ENCODE data around the gene RBFOX1.

RBFOX1 gene

GRCh38 chr16:7615565-7615964, 282.9 kb downstream of the RBFOX1 start:
- DNase-seq: no peak

DNA sequence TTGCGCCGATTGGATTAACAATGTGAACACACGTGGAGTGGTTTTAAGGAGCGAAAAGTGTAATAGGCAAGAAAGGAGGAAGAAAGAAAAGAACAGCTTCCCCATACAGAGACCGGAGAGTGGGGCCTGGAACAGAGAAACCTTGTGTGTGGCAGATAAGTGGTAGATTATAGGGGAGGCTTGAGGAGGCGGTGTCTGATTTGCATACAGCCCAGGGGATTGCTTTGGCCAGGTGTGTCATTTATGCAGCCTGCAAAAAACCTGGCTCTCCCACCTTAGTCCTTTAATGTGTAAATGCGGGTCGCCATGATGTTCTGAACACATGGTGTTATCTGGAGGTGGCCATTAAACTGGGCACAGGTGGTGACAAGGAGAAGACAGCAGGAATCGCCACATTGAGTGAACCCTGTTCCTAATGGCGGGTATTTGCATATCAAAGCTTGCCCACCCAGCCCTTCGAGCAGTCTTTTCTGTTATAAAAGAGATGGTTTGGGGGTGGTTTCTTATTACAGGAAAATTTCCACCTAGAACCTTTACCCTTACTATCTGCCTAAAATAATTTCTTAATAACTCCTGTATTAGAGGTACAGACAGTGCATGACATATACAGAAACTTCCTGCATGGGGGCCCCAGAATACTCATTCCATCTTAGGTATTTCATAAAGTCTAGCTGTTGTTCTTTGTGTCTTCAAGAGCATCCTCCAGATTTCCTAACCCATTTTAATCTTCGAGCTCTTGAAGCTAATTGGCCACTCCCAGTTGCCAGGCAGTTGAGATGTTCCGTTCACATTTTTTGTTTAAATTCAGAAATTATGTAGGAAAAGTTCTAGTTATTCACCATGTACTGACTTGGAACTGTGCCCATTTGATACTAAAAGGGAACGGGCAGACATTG, 292.5 kb downstream of the RBFOX1 start:
- no peak for DNase-seq

- no peak for DNase-seq
These were observed 296.3 kb downstream of the RBFOX1 start for GRCh38 chr16:7628981-7629380.

- no peak for DNase-seq
These were observed 296.9 kb downstream of the RBFOX1 start for GRCh38 chr16:7629571-7629970.

DNA sequence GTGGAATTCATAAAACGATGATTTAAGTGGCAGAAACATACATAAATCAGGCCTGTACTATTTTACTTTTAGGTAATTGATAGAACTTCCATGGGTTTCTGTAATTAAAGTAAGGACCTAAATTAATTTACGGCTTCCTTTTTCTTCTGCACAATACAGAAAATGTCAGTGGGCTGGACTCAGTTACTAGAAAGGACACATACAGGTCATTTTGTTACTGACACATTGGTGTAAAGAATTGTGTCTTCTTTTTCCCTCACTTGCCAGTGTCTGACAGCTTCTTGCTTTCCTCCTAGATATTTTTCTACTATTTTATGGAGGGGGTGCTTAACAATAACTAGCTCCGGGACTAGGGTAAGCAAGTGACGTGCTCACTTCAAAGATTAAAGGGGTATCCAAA, 304.8 kb downstream of the RBFOX1 start:
- no peak for DNase-seq

GRCh38 chr16:7638306-7638705, 305.7 kb downstream of the RBFOX1 start:
- no peak for DNase-seq

GRCh38 chr16:7640334-7640733, 307.7 kb downstream of the RBFOX1 start:
- no peak for DNase-seq

DNA sequence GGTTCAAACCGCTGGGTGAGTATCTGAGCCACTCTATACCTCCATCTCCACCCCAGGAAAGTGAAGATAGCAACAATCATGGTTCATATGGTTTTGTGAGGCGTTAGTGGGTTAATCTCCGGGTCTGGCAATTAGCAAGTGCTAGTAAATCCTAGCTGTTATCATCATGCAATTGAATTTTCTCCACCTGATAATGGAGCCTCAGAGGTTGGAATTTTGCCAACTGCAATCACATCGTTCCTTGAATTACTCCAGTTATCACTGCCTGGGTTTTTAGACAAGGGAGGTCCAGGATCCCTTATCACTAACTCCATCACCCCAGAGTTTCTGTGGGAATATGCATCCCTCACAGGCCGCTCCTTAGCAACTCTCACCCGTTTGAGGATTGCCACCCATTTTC, 311.5 kb downstream of the RBFOX1 start:
- no peak for DNase-seq

DNA sequence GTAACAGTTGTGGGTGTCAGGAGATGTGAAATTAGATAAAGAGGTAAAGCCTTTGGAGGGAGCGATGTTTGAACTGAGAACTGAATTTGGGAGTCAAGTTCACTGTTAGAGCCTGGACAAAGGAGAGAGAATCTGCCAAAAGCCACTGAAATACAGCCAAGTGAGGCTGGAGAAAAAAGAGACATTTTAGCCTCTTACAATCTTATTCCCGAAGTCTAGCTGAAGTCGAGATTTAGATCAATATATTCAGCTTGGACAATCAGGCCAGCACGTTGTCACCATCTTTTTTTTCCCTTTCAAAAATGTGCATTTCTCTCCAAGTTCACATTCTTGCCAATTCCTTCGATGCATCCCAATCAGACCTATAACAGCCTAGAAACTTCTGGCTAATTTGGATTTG, 312.2 kb downstream of the RBFOX1 start:
- no peak for DNase-seq

- DNase-seq: no peak
These were observed 314.3 kb downstream of the RBFOX1 start for GRCh38 chr16:7646821-7647500.

- no peak for DNase-seq
These were observed 317.8 kb downstream of the RBFOX1 start for GRCh38 chr16:7650431-7650830.

- DNase-seq: no peak
These were observed 319.3 kb downstream of the RBFOX1 start for GRCh38 chr16:7651803-7652570.

DNA sequence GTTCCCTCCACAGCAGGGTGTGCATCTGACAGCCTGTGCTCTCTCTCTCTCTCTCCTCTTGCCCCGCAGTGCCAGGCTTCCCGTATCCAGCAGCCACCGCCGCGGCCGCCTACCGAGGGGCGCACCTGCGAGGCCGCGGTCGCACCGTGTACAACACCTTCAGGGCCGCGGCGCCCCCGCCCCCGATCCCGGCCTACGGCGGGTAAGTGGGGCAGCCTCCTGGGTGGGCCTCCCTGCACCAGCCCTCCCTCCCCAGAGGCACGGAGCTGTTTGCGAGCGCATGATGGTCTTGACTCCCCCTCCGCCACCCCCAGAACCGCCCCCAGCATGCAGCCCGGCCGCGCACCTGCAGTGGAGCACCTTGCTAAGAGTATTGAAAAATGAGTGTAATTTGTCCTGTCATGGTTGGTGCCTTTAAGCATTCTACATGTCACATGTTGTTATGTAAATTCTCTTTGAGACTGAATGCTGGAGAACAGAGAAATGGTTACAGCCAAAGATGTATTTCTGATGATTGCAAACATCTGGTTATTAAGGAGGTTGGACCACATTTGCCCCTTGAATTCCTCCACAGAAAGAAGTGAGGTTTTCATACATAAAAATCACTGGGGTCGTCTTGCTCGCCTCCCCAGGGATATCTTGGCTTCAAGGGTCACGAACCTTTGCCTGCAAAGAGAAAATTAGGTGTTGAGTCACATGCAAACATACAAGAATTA, 321.3 kb downstream of the RBFOX1 start:
- no peak for DNase-seq

- no peak for DNase-seq
These were observed 343.0 kb downstream of the RBFOX1 start for GRCh38 chr16:7675628-7676027.

DNA sequence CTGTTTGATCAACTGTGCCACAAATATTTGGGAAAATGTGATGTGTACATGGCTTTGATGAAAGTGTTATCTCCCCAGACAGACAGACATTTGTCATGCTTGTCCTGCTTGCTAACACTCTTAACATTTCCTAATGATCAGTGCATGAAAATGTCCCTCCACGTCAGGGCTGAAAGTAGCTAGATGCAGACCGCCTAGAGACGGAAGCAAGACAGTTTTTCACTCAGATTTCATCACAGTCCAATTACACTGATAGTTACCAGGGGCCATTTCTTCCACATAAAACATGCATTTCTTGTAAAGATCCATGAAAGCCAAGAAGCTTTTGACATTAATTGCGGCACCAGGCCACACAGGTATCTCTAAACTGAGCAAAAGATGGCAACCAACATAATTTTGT, 347.7 kb downstream of the RBFOX1 start:
- DNase-seq: no peak

DNA sequence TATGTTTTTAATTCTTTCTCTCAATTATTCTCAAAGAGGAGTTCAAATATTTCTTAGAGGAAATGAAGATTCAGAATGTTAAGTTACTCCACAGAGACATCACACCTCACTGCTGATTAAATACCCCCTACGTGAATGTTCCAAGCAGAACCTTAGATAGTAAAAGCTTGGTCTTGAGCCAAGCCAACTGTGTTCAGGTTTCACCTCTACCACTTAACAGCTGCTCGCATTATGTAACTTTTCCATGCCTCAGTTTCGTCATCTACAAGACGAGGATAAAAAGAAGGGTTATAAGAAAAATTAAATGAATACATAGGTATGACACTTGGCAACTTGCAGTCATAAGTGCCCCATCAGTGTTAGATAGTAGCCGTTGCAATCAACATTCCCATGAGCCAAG, 356.2 kb downstream of the RBFOX1 start:
- no peak for DNase-seq

DNA sequence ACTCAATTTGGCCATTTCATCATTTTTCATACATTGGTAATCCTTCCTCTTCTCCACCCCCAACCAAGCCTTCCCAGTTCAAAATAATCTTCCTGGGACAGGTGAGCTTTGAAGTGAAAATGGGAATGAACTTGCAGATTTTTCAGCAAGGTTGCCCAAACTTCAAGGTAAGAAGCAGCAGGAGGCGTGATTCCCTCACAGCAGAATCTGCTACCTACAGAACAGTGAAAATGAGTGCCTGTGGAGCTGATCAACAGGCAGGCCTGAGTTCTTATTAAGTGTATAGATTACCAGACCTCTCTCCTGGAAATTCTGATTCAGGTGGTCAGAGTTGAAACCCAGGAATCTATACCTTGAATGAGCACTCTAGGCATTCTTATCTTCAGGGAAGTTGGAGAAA, 356.6 kb downstream of the RBFOX1 start:
- DNase-seq: no peak

- DNase-seq: no peak
These were observed 358.9 kb downstream of the RBFOX1 start for GRCh38 chr16:7691533-7691932.

DNA sequence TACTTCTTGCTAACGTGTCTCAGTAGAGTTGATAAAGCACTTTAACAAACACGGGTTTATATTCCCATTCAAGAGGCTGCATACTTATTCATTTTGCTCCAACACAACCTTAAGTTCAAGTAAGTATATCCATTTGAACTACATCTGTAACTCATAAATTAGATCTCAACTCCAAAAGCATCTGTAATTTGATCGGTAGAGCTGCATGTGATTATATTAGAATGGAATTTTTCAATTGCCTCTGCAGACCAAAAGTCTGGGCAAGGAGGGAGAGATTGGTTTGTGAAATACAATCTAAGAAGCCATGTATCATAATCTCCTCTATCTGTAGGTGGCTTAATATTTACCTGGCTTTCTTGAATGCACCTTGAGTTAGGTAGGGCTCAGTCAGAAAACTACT, 371.0 kb downstream of the RBFOX1 start:
- DNase-seq: no peak

DNA sequence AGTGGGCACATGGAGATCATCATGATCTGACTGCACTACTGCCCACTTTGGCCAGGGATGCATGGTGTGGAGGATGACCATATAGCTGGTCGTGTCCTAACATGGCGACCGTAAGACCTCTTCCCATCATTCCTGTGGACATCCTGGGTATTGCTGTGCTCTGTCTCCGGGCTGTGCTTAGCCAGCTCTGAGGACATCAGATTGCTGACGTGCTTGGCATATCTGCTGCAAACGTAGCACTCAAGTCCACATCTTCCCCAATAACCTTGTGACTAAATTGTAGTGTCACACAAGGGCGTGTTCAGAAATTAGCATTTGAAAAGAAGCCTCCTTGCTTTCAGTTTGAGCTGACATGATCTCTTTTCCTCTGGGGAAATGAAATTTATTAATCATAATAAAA, 373.2 kb downstream of the RBFOX1 start:
- no peak for DNase-seq

GRCh38 chr16:7709186-7709585, 376.5 kb downstream of the RBFOX1 start:
- no peak for DNase-seq

GRCh38 chr16:7713244-7713643, 380.6 kb downstream of the RBFOX1 start:
- DNase-seq: no peak

DNA sequence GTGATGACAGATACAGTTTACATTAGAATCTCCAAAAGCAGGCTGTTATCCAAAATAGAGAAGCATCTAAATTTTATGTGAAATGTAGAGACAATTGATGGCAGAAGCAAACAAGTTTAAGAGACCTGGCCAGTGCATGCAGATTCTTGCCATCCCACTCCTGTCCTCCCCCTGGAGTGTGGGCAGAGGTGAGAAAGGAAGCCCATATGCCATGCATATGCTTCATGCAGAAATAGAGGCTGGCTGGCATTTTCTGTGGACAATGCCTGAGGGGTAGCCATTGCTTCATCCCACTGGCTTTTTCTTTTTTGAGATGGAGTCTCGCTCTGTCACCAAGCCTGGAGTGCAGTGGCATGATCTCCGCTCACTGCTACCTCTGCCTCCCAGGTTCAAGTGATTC, 382.1 kb downstream of the RBFOX1 start:
- no peak for DNase-seq
